ENCODE data around the gene WDR90. TPM values are rescaled to one million over a fixed set of nuclear protein-coding genes. Genes with fewer than 3 reads are reported as not detected.

The WDR90 gene
- total RNA-seq, 4 donors from 2014 or later: 7.2 to 26.5 (median 15.8) TPM

- 83% methylated on average over 1 of the region's 67 CpGs; no CpG with 5 or more reads in 1 of the 2 donors for WGBS, 2 donors
- Histone ChIP-seq H3K4me3 (no peak overlapping the region), H3K27me3 (no peaks in the 10 kb centered on the region), H3K4me1 (peaks cover 31 to 50% (median 35%) of the 10 kb centered on the region in 3 donors), H3K27ac (no peak overlapping the region), H3K9me3 (no peaks in the 10 kb centered on the region), H3K36me3 (peaks cover 9 to 46% (median 10%) of the 10 kb centered on the region in 3 donors)
- no peak for TF ChIP-seq POLR2A (IDR thresholded peaks at IDR 0.05)
- DNase-seq: no peak
- intact Hi-C loops (cut with DNase I): no loop called here
Observed at GRCh38 chr16:632486-633335, 16.5 kb upstream of the WDR90 start.

DNA sequence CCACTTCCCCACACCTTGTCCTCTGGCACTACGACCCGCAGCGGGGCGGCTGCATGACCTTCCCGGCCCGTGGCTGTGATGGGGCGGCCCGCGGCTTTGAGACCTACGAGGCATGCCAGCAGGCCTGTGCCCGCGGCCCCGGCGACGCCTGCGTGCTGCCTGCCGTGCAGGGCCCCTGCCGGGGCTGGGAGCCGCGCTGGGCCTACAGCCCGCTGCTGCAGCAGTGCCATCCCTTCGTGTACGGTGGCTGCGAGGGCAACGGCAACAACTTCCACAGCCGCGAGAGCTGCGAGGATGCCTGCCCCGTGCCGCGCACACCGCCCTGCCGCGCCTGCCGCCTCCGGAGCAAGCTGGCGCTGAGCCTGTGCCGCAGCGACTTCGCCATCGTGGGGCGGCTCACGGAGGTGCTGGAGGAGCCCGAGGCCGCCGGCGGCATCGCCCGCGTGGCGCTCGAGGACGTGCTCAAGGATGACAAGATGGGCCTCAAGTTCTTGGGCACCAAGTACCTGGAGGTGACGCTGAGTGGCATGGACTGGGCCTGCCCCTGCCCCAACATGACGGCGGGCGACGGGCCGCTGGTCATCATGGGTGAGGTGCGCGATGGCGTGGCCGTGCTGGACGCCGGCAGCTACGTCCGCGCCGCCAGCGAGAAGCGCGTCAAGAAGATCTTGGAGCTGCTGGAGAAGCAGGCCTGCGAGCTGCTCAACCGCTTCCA, 15.7 kb upstream of the WDR90 start:
- no peak overlapping the region for H3K4me3 ChIP-seq

GRCh38 chr16:634051-634670, 15.0 kb upstream of the WDR90 start:
- Histone ChIP-seq H3K27me3 (no peaks in the 10 kb centered on the region), H3K36me3 (peaks cover 0 to 31% (median 9%) of the 10 kb centered on the region in 3 donors), H3K4me3 (no peak overlapping the region), H3K4me1 (peaks cover 31 to 54% (median 33%) of the 10 kb centered on the region in 3 donors), H3K27ac (no peak overlapping the region), H3K9me3 (no peaks in the 10 kb centered on the region)
- intact Hi-C loops (cut with DNase I): no loop called here
- WGBS, 2 donors: 92% methylated on average over 10 of the region's 22 CpGs; no CpG with 5 or more reads in 1 of the 2 donors
- no peak for DNase-seq
- TF ChIP-seq, protein P1, sequence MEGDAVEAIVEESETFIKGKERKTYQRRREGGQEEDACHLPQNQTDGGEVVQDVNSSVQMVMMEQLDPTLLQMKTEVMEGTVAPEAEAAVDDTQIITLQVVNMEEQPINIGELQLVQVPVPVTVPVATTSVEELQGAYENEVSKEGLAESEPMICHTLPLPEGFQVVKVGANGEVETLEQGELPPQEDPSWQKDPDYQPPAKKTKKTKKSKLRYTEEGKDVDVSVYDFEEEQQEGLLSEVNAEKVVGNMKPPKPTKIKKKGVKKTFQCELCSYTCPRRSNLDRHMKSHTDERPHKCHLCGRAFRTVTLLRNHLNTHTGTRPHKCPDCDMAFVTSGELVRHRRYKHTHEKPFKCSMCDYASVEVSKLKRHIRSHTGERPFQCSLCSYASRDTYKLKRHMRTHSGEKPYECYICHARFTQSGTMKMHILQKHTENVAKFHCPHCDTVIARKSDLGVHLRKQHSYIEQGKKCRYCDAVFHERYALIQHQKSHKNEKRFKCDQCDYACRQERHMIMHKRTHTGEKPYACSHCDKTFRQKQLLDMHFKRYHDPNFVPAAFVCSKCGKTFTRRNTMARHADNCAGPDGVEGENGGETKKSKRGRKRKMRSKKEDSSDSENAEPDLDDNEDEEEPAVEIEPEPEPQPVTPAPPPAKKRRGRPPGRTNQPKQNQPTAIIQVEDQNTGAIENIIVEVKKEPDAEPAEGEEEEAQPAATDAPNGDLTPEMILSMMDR (IDR thresholded peaks at IDR 0.05): no peak
- no peak for TF ChIP-seq POLR2A (IDR thresholded peaks at IDR 0.05)

More for the DNA sequence above, 15.7 kb upstream of the WDR90 start:
- intact Hi-C loops (cut with DNase I): no loop called here
- no peak for TF ChIP-seq POLR2A (IDR thresholded peaks at IDR 0.05)
- TF ChIP-seq, protein P1 (IDR thresholded peaks at IDR 0.05): no peak
- 93 to 96% methylated on average over 25 to 41 of the region's 74 CpGs for WGBS, 2 donors
- H3K27me3 ChIP-seq: no peaks in the 10 kb centered on the region
- H3K4me1 ChIP-seq: peaks cover 31 to 54% (median 35%) of the 10 kb centered on the region in 3 donors
- no peaks in the 10 kb centered on the region for H3K9me3 ChIP-seq
- DNase-seq: no peak
- no peak overlapping the region for H3K27ac ChIP-seq
- H3K36me3 ChIP-seq: peaks cover 3 to 38% (median 9%) of the 10 kb centered on the region in 3 donors

DNA sequence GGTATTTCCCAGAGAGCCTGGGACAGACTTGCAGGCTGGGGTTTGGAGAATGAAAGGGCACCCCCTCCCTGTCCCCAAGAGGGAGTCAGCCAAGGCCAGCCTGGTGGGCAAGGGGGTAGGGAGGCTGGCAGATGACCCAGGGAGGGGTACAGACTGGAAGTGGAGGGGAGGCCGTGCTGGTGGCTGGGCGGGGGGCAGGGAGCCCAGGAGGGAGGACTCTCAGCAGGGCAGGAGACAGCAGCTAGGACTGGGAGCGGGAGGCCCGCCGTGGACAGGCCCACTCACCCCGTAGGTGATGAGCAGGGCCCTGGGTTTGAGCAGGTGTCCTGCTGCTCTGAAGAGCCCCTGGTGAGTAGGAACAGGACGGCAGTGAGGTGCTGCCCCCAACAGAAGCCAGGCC, 14.2 kb upstream of the WDR90 start:
- no peak for TF ChIP-seq POLR2A (IDR thresholded peaks at IDR 0.05)
- TF ChIP-seq, protein P1 (IDR thresholded peaks at IDR 0.05): no peak
- Histone ChIP-seq H3K4me1 (peaks cover 30 to 46% (median 31%) of the 10 kb centered on the region in 3 donors), H3K4me3 (peak overlapping the region in 3 of 4 donors; percentile 72 to 93 (median 75)), H3K27me3 (no peaks in the 10 kb centered on the region), H3K36me3 (peaks cover 0 to 29% (median 9%) of the 10 kb centered on the region in 3 donors), H3K9me3 (no peaks in the 10 kb centered on the region), H3K27ac (no peak overlapping the region)
- intact Hi-C loops (cut with DNase I): no loop called here
- 80 to 83% methylated on average over 4 of the region's 7 CpGs for WGBS, 2 donors
- DNase-seq: no peak

- peaks cover 0 to 29% (median 9%) of the 10 kb centered on the region in 3 donors for H3K36me3 ChIP-seq
- peaks cover 24 to 42% (median 24%) of the 10 kb centered on the region in 3 donors for H3K4me1 ChIP-seq
- no peak for DNase-seq
- H3K27me3 ChIP-seq: no peaks in the 10 kb centered on the region
- H3K27ac ChIP-seq: peak overlapping the region; percentile 85 to 99 (median 96)
- intact Hi-C loops (cut with DNase I): no loop called here
- no CpG with 5 or more reads among the region's 55 CpGs for WGBS, 2 donors
- H3K4me3 ChIP-seq: peak overlapping the region; percentile 72 to 93 (median 82)
- no peak for TF ChIP-seq POLR2A (IDR thresholded peaks at IDR 0.05)
- TF ChIP-seq, protein P1 (IDR thresholded peaks at IDR 0.05): no peak
- no peaks in the 10 kb centered on the region for H3K9me3 ChIP-seq
Observed at GRCh38 chr16:635573-636205, 13.5 kb upstream of the WDR90 start.
